ENCODE measurements around the gene PELI3.
A peak's percentile ranks its signal among the peaks of the same experiment; 100 is the strongest.
"Not testable (repeated sequence)": the region's sequence is repeated elsewhere in the genome, so short reads cannot be mapped to it uniquely, and the experiment has no call there.

The PELI3 gene

DNA sequence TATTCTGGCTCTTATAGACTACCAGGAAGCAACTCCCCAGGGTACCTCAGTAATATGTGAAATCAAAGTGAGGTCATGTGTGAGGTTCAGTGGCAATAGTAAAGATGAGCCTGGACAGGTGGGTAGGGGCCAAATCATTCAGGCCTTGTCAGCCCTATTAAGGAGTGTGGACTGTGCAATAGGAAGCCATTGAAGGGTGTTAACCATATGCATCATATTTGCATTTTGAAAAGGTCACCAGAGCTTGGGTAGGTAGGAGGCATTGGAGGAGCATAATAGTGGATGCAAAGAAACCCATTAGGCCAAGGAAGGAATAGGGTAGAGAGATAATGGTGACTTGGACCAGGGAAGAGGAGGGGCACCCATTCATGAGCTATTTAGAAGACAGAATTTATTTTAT is 19.7 kb upstream of the PELI3 start:
- ATAC-seq = no peak
- no peak for DNase-seq

- DNase-seq (no peak), ATAC-seq (no peak)
Measured at GRCh38 chr11:66448523-66448922, 18.2 kb upstream of the PELI3 start.

DNA sequence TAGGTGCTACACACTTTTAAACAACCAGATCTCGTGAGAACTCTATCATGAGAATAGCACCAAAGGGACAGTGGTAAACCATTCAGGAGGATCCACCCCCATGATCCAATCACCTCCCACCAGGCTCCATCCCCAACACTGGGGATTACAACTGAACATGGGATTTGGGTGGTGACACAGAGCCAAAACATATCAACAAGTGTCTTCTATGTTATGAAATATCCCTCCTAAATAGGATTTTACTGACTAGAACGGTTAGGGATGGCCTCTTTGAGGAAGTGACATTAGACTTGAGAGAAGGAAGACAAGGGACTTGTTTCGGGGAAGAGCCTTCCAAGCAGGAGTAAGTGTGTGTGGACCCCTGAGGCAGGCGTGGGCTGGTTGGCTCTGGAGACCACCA is 16.1 kb upstream of the PELI3 start:
- ATAC-seq (no peak), DNase-seq (no peak)

DNA sequence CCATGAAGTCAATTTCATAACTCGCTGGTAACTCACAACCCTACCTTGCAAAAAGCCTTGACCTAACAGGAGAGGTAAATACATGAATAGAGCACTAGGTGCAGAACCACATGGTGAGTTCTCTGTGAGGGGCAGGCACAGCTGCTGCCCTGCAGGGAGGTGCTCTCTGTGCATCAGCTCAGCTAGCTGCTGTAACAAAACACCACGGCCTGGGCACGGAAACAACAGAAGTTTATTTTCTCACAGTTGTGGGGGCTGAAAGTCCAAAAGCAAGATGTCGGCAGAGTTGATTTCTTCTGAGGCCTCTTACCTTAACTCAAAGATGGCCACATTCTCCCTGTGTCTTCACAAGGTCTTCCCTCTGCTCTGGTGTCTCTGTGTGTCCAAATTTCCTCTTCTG is 15.0 kb upstream of the PELI3 start:
- ATAC-seq = no peak
- no peak for DNase-seq

GRCh38 chr11:66454247-66454646 is 12.5 kb upstream of the PELI3 start:
- ATAC-seq = no peak
- DNase-seq = peak; percentile 32

DNA sequence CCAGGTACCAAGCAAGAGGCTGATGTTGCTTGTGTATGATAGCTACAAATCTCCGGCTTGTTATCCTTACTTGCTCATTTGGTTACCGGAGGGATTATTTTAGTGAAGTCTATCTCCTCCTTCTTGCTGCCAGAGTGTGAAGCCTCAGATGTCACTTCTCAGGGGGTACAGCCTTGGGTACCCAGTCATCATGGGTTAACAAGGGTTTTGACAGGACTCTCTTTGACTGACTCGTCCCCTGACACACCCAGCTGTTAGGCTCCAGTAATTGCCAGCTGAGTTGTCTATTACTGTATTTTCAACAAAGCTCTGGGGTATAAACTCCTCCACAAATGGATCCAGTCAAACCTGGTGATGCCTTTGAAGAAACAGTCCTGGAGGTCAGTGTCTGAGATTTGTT is 11.9 kb upstream of the PELI3 start:
- ATAC-seq = no peak

GRCh38 chr11:66457826-66458225 is 8.9 kb upstream of the PELI3 start:
- no peak for DNase-seq

More for the DNA sequence above, 11.9 kb upstream of the PELI3 start:
- DNase-seq = no peak

GRCh38 chr11:66459138-66459778 is 7.4 kb upstream of the PELI3 start:
- DNase-seq (peak; percentile 41), ATAC-seq (peak; percentile 85)

More at GRCh38 chr11:66457826-66458225, 8.9 kb upstream of the PELI3 start:
- ATAC-seq = no peak

- ATAC-seq = no peak
- no peak for DNase-seq
Measured at GRCh38 chr11:66462010-66462409, 4.7 kb upstream of the PELI3 start.

DNA sequence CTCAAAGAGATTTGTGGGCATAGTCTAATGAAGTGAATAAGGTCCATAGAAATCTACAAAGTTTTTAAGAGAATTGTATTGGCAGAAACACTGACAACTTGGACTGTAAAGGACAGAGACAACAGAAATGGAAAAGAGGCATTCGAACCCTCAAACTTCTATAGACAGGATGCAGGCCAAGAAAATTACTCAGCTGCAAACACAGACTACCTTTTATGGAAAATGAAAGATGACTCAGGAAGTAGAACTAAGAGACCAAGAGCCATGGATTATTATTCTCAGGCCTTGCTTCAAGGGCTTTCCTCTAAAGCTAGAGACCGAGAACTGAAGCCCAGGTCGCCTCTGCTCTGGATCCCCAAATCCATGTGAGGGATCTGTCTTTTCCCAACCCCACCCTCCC is 3.8 kb upstream of the PELI3 start:
- no peak for DNase-seq
- ATAC-seq = no peak

DNA sequence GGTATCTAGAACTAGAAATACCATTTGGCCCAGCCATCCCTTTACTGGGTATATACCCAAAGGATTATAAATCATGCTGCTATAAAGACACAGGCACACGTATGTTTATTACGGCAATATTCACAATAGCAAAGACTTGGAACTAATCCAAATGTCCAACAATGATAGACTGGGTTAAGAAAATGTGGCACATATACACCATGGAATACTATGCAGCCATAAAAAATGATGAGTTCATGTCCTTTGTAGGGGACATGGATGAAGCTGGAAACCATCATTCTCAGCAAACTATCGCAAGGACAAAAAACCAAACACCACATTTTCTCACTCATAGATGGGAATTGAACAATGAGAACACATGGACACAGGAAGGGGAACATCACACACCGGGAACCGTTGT is 2.6 kb upstream of the PELI3 start:
- not testable (repeated sequence) for ATAC-seq, DNase-seq

DNA sequence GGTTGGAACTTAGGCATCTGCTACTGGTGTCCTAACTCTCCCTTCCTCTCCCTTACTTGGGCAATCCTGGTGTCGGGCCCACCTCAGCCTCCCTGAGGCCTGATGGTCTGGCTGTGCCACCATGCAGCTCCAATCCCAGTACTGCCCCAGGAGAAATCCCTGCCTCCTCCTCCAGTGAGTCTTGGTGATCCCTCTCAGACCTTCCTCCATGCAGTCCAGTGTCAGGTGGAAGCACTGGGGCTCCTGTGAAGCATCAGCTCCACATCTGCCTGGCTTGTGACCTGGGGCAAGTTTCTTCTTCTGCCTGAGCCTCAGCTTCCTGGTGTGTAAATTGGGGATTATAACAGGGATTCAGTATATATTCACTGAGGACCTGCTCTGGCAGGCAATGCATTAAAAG is 1.8 kb upstream of the PELI3 start:
- ATAC-seq (no peak), DNase-seq (no peak)

- no peak for DNase-seq
- no peak for ATAC-seq
Measured at GRCh38 chr11:66465373-66466224, 1.1 kb upstream of the PELI3 start.

DNA sequence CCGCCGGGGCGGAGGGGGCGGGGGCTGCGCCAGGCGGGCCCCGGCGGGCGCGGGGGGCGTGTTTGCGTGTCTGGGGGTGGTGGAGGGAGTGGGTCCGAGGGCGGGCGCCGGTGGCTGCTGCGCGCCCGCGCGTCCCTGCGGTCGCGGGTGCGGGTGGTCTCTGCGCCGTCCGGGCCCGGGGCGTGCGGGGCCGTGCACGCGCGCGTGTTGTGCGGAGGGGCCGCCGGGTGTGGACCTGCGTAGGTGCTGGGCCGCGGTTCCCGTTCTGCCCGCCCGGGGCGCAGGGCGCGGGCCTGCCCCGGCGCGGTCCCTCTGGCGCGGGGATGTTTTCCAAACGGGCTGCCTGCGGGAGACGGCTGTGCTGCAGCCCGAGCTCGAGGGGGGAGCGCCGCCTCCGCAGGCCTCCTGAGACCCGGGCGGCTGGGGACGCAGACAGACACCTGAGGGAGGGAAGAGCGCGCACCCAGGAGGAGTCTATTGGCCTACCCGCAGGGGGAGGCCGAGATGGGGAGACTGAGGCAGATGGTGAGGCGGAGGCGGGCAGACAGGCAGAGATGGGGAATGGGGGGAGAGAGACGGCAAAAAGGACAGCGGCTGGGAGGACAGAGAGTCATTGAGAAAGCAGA is 442 bp downstream of the PELI3 start:
- DNase-seq = no peak
- ATAC-seq = peak; percentile 21

GRCh38 chr11:66467756-66468155 is 1.1 kb downstream of the PELI3 start:
- ATAC-seq (peak; percentile 55), DNase-seq (peak; percentile 45)

- ATAC-seq = no peak
- no peak for DNase-seq
Measured at GRCh38 chr11:66468691-66469090, 2.0 kb downstream of the PELI3 start.

DNA sequence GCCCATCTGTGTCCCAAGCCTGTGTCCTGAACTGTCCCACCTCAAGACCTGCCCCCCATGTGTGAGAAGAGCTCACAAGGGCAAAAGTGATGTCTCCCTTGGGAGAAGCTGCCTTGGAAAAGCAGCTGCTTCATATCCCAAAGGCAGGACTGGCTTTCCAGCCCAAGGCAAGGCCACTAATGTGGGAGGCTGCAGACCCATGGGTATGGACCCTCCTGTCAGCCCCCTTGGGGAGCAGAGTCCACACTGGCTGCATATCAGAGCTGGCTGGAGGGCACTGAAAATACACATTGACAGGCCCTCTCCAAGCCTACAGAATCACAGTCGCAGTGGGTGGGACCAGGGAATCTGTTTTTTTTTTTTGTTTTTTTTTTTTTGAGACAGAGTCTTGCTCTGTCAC is 2.7 kb downstream of the PELI3 start:
- no peak for DNase-seq
- ATAC-seq = no peak

GRCh38 chr11:66470015-66470414 is 3.3 kb downstream of the PELI3 start:
- DNase-seq (no peak), ATAC-seq (no peak)

GRCh38 chr11:66471142-66471541 is 4.4 kb downstream of the PELI3 start:
- ATAC-seq (no peak), DNase-seq (no peak)

- DNase-seq = no peak
- ATAC-seq = no peak
Measured at GRCh38 chr11:66472054-66472453, 5.3 kb downstream of the PELI3 start.

- DNase-seq (no peak), ATAC-seq (no peak)
Measured at GRCh38 chr11:66473167-66473566, 6.5 kb downstream of the PELI3 start.

GRCh38 chr11:66473608-66474515 is 7.2 kb downstream of the PELI3 start:
- ATAC-seq (no peak), DNase-seq (no peak)

Data from stimulated activated naive CD8-positive, alpha-beta T cell treated with anti-CD3 and anti-CD28 coated beads, Interleukin-15, Interleukin-2, amounts not matched to agents 100 U/mL and 50 U/mL, for 24 hours (primary cell).